NOMO-1 treated with DMSO at 0.1 percent for 48 hours (cell line): ENCODE measurements around the gene MON1B.
"Not testable (repeated sequence)": the region's sequence is repeated elsewhere in the genome, so short reads cannot be mapped to it uniquely, and the experiment has no call there.

Experiments
- DNase-seq: peaks from one replicate; lab custom pipeline; 2025; ENCODE audit not compliant: unreplicated experiment; lab: John Stamatoyannopoulos, UW

Gene MON1B

GRCh38 chr16:77190478-77191258 is at the start of gene MON1B:
Gene MON1B (plus strand): TSS chr16:77191190. CDS start chr16:77191486, 296 bp downstream.
- DNase-seq: peak; percentile 99

GRCh38 chr16:77143364-77143763 is 47.6 kb upstream of the MON1B start:
- no peak for DNase-seq

GRCh38 chr16:77148121-77148520 is 42.9 kb upstream of the MON1B start:
- no peak for DNase-seq

DNA sequence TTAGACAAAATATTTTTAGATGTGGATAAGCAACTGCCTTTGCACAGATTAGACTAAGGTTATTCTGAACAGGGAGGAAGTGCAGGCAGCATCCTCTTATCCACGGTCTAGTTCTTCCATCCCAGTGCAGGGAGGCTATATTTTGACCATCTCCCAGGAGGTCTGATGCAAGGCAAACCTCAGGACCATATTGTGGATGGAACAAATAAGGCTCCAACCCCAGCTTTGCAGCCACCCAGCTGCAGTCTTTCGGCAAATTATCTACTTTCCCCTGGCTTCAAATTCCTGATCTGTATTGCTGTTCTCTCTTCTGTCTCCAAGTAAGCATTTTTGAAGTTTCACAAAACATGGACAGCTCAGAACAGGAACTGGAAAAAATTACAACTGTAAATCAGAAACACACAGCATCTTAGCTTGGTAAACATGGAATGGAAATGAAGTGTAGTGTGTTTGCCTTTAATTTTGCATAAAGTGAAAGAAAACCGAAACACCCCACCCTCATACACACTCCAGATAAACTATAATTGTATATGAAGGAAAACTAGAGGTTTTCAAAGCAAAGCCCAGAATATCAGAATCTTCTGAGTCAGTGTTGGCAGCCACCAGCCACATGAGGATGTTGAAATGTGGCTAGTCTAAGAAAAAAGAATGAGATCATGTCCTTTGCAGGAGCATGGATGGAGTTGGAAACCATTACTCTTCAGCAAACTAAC is 33.5 kb upstream of the MON1B start:
- no peak for DNase-seq

DNA sequence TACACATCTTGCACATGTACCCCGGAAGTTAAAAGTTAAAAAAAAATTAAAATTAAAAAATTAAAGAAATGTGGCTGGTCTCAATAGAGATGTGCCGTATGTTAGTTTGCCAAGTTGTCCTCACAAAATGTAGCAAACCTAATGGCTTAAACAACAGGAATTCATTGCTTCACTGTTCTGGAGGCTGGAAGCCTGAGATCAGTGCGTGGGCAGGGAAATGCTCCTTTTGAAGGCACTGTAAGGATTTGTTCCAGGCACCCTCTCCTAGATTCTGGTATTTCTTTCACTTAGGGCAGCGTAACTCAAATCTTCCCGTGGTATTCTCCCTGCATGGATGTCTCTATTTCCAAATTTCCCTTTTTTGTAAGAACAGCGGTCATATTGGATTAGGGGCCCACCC is 32.7 kb upstream of the MON1B start:
- no peak for DNase-seq

GRCh38 chr16:77165006-77165405 is 26.0 kb upstream of the MON1B start:
- DNase-seq: no peak

GRCh38 chr16:77165536-77166236 is 25.3 kb upstream of the MON1B start:
- DNase-seq: not testable (repeated sequence)

DNA sequence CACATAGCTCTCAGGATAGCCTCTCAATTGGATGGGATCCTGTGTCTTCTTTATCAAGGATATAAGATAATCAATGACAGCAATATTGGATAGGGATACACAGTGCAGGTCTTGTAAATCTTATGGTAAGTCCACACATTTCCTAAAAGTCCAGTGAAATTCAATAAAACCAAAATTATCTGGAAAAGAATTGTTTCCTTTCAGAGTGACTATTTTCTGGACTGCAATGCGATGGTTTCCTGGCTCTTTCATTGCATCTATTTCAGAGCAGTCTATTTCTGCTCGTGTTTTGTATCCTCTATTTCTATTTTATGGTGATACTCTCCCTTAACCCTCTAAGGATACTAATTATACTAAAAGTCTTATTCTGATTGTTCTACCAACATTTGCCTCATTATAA is 24.3 kb upstream of the MON1B start:
- DNase-seq: no peak

DNA sequence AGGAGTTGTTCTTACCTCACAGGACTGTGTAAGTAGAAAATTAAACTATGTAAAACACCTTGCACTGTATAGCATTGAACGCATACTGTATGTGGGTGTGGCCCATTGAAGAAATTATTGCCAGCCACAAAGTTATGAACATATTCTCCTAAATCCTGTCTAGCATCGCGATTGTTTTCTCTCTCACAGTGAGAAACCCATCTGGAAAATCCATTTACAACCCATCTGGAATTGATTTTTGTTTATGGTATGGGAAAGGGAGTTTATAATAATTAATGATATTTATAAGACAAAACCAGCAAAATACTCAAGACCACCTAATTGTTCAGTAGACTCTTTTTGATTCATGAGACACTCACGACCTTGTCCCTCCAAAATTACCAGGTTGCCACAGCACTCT is 22.1 kb upstream of the MON1B start:
- no peak for DNase-seq

- peak; percentile 57 for DNase-seq
Observed at GRCh38 chr16:77169650-77170236, 21.2 kb upstream of the MON1B start.

DNA sequence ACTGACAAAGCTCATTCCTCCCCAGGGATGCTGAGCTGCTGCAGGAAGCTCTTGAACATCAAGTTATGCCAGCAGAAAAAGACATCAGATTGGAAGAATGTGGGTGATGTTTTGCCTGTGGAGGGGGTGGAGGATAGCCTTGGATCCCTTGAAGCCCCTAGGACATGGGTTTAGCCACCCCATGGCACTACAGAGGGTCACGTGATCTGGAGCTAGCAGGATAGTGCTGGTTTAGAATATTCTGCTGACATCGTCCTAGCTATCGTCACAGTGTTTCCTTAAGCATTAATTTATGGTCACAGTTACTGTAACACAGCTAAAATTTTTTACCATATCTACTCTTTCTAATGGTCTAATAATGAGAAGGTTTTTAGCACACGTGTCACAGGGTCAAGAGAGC is 20.2 kb upstream of the MON1B start:
- DNase-seq: no peak

- peak; percentile 56 for DNase-seq
Observed at GRCh38 chr16:77171745-77172635, 19.0 kb upstream of the MON1B start.

- no peak for DNase-seq
Observed at GRCh38 chr16:77172951-77173350, 18.0 kb upstream of the MON1B start.

DNA sequence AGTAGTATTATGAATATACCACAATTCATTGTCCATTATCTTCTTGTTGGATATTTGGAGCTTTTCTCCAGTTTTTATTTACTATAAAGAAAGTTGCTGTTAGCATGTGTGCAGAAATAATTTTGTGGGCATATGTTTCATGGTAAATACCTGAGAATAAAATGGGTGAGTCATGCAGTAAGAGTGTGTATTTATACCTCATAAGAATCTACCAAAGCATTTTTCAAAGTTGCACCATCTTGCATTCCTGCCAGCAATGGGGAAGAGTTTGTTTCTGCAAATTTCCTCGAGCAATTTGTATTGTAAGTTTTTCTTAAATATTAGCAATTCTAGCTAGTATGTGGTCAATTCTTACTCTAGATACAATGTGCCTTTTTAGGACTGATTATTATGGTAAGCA is 7.9 kb upstream of the MON1B start:
- no peak for DNase-seq

DNA sequence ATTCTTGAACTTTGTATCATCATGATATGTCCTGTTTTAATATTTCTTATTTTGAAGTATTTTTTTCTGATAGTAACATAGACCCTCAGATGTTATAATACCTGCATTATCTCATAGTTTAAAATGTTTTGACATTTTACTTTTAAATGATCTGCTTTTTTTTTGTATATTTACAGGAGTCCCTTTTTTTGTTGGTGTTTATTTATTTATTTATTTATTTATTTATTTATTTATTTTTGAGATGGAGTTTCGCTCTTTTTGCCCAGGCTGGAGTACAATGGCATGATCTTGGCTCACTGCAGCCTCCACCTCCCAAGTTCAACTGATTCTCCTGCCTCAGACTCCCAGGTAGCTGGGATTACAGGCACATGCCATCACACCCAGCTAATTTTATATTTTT is 4.7 kb upstream of the MON1B start:
- not testable (repeated sequence) for DNase-seq

DNA sequence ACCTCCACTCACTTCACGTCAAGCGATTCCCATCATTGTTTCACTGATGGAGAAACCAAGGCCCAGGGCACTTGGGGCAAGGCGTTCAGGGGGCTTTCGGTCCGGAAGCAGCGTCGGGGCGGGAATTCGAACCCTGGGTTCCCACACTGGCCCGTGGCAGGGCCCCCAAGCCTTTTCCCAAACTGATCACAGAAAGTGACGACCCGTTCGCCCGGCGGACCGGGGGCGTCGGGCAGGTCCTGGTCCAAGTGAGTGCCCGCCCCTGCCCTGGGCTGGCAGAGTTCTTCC is 856 bp upstream of the MON1B start:
- no peak for DNase-seq

- DNase-seq: peak; percentile 39
Observed at GRCh38 chr16:77191259-77191969, 424 bp downstream of the MON1B start.

DNA sequence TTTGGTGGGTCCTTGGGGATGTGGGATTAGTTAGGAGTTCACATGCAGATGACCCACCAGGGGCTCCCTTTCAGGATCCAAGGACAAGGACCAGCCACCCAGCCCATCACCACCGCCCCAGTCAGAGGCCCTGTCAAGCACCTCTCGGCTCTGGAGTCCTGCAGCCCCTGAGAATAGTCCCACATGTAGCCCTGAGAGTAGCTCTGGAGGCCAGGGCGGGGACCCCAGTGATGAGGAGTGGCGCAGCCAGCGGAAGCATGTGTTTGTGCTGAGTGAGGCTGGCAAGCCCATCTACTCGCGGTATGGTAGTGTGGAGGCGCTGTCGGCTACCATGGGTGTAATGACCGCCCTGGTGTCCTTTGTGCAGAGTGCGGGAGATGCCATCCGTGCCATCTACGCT is 2.4 kb downstream of the MON1B start:
- no peak for DNase-seq

DNA sequence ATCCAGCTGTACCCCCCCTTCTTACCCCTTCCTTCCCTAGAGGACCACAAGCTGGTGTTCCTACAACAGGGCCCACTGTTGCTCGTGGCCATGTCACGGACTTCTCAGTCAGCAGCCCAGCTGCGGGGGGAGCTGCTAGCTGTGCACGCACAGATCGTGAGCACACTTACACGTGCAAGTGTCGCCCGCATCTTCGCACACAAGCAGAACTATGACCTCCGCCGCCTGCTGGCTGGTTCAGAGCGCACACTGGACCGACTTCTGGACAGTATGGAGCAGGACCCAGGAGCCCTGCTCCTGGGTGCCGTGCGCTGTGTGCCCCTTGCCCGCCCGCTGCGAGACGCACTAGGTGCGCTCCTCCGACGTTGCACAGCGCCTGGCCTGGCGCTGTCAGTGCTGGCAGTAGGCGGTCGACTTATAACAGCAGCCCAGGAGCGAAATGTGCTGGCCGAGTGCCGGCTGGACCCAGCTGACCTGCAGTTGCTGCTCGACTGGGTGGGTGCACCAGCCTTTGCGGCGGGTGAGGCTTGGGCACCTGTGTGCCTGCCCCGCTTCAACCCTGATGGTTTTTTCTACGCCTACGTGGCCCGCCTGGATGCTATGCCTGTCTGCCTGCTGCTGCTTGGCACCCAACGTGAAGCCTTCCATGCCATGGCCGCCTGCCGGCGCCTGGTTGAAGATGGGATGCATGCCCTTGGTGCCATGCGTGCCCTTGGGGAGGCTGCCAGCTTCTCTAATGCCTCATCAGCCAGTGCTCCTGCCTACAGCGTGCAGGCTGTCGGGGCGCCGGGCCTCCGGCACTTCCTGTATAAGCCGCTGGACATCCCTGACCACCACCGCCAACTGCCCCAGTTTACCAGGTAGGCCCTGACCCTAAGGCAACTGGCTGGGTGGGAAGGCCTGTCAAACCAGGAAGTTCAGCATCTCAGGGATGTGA is 3.6 kb downstream of the MON1B start:
- DNase-seq: no peak
